Endodermal cell (in vitro differentiated cells): ENCODE data around the gene TCF15. TPM values are rescaled to one million over a fixed set of nuclear protein-coding genes. Genes with fewer than 3 reads are reported as not detected.

Experiments
- DNase-seq: peaks from one replicate; pipeline ENCODE4 v3.0.0-alpha.2; 2017
- H3K27ac ChIP-seq: 2 replicates; pipeline ENCODE4 v1.5.1; 2013; ENCODE audit warnings: mild to moderate bottlenecking, low read depth, low read length, moderate library complexity
- H3K27me3 ChIP-seq: 2 replicates; pipeline ENCODE4 v1.6.1; 2013; ENCODE audit warnings: mild to moderate bottlenecking, low read length, moderate library complexity; ENCODE audit not compliant: insufficient read depth, control insufficient read depth, poor library complexity, severe bottlenecking
- H3K36me3 ChIP-seq: 2 replicates; pipeline ENCODE4 v1.7.0; 2013; ENCODE audit warnings: mild to moderate bottlenecking, low read length, moderate library complexity; ENCODE audit not compliant: control insufficient read depth, insufficient read depth
- H3K4me1 ChIP-seq: one replicate; pipeline ENCODE4 v1.7.0; 2013; ENCODE audit warnings: low read length; ENCODE audit not compliant: control insufficient read depth, insufficient read depth
- H3K4me3 ChIP-seq: 2 replicates; pipeline ENCODE4 v1.5.1; 2013; ENCODE audit warnings: mild to moderate bottlenecking, low read length, moderate library complexity
- H3K9ac ChIP-seq: 2 replicates; pipeline ENCODE4 v1.6.1; 2013; ENCODE audit warnings: mild to moderate bottlenecking, low read length, moderate library complexity; ENCODE audit not compliant: poor library complexity, severe bottlenecking; ENCODE audit errors: extremely low read depth
- H3K9me3 ChIP-seq: 2 replicates; pipeline ENCODE4 v1.6.1; 2013; ENCODE audit warnings: mild to moderate bottlenecking, low read length, moderate library complexity; ENCODE audit not compliant: control insufficient read depth
- H3K27ac Mint-ChIP-seq: 2 replicates; pipeline ENCODE4 v1.8.0; 2020; ENCODE audit warnings: mixed read lengths
- H3K27me3 Mint-ChIP-seq: 2 replicates; pipeline ENCODE4 v1.8.0; 2021; ENCODE audit warnings: mild to moderate bottlenecking, mixed read lengths; ENCODE audit not compliant: insufficient read depth
- H3K36me3 Mint-ChIP-seq: 2 replicates; pipeline ENCODE4 v1.8.0; 2020; ENCODE audit warnings: low read depth, mixed read lengths
- H3K4me1 Mint-ChIP-seq: 2 replicates; pipeline ENCODE4 v1.8.0; 2020; ENCODE audit warnings: mixed read lengths
- H3K4me3 Mint-ChIP-seq: 2 replicates; pipeline ENCODE4 v1.8.0; 2020; ENCODE audit warnings: mild to moderate bottlenecking, moderate library complexity, mixed read lengths
- H3K9me3 Mint-ChIP-seq: 2 replicates; pipeline ENCODE4 v1.8.0; 2020; ENCODE audit warnings: mild to moderate bottlenecking, mixed read lengths
- CTCF ChIP-seq: fragments of 200-600 bp; sonication (generic); conservative IDR thresholded peaks from 2 replicates; pipeline ENCODE4 v1.5.0; 2021; ENCODE audit warnings: antibody characterized with exemption, mild to moderate bottlenecking
- WGBS, 2 experiments: methylation state at CpG; one replicate each; pipeline versions ENCODE4 v1.1.5 to v1.1.7; 2013; ENCODE audit warnings: missing lambda C conversion rate in 2 of 2, mixed read lengths in 1 of 2; ENCODE audit not compliant: insufficient coverage in 1 of 2, insufficient read length in 1 of 2; 5-methylcytosine and 5-hydroxymethylcytosine counted together
- long read RNA-seq, 4 experiments: library from polyadenylated mRNA in 2 of 4; library from RNA in 1 of 4; library from capped mRNA in 1 of 4; stranded (forward) in 3 of 4; unstranded in 1 of 4; transcript quantifications; one replicate each; pipeline ENCODE4 v2.0.0, GENCODE V29; 2020 to 2021; ENCODE audit warnings: inconsistent platforms in 1 of 4
- polyA plus RNA-seq, 2 experiments: library from polyadenylated mRNA; stranded (reverse); fragments of 50-300 nt; gene quantifications; one replicate each; pipeline ENCODE4 v1.2.3, GENCODE V29; 2013
- total RNA-seq, 2 donors: library from RNA; stranded (reverse); fragmentation: NEBNext Ultra II Directional in 1 of 2; extraction: Animal tissue kit (Norgen Biotek cat#: 25700) in 1 of 2; gene quantifications; 2 replicates in 1 of 2; 3 replicates in 1 of 2; pipeline ENCODE4 v1.2.1, GENCODE V29; 2021

TCF15 gene, protein sequence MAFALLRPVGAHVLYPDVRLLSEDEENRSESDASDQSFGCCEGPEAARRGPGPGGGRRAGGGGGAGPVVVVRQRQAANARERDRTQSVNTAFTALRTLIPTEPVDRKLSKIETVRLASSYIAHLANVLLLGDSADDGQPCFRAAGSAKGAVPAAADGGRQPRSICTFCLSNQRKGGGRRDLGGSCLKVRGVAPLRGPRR
- total RNA-seq, result 1 to 10 TPM; 1.9 to 2.2 TPM
- 1.3 TPM for polyA plus RNA-seq (2013, experiment 1 of 2)
- 2.2 TPM for polyA plus RNA-seq (2013, experiment 2 of 2)
- long read RNA-seq, experiment 1, transcript TCF15-201 (2 exons, 1,555 nt), result major isoform, 6 of 6 reads
- long read RNA-seq, experiment 1, partial matches to known transcripts, result 0 of 6 reads
- long read RNA-seq, experiment 1, other reads (novel, unspliced or antisense), result 0 of 6 reads
- long read RNA-seq, experiment 2, partial matches to known transcripts, result 0 of 3 reads
- long read RNA-seq, experiment 2, other reads (novel, unspliced or antisense), result 0 of 3 reads
- long read RNA-seq, experiment 3, result 0 reads
- long read RNA-seq, experiment 4, result 0 reads

DNA sequence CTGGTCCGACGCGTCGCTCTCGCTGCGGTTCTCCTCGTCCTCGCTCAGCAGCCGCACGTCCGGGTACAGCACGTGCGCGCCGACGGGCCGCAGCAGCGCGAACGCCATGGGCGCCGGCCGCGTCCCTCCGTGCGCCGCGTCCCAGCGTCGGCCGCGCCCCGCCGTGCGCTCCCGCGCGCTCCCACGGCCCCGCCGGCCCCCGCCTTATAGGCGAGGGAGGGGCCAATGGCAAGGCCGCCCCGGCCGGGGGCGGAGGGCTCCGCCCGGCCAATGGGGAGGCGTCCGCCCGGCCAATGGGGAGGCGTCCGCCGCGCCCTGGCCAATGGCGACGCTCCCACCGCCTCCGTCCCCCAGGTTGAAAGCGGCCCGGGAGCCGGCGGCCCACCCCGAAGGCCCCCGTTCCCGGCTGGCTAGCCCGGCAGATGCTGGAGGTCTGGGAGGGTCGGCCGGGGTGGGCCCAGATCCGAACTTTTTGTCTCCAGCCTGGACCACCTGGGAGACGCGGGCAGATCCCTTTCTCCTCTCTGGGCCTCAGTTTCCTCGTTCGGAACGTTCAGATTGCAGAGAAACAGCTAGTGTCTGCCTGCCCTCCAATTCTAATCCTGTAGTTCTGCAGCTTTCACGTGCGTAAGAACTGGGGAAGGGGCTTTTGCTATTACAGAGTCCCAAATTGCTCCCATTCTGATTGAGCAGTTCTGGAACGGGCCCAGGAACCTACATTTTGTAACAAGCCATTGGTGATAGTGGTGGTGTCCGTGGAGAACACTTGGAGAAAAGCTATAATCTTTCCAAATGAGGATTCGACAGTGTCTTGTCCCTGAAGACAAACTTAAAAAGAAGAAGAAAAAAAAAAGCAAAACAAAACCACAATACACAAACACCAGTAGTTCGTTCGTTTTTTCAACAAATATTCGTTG lies at the start of gene TCF15:
Gene TCF15 (minus strand): TSS at position 180 of the 917 bp plus-strand sequence. CDS start 72 bp downstream, at position 108.
- no peaks in the 10 kb centered on the region for H3K9me3 ChIP-seq
- H3K4me1 Mint-ChIP-seq, result peaks cover 15% of the 10 kb centered on the region
- H3K27ac ChIP-seq, result no peak within 1 kb of the TSS
- peaks cover 37% of the 10 kb centered on the region for H3K27me3 Mint-ChIP-seq
- no peak within 1 kb of the TSS for H3K9ac ChIP-seq
- H3K27ac Mint-ChIP-seq, result no peak within 1 kb of the TSS
- H3K4me3 ChIP-seq, result peak within 1 kb of the TSS; percentile 55
- H3K36me3 Mint-ChIP-seq, result no peaks in the 10 kb centered on the region
- no peaks in the 10 kb centered on the region for H3K9me3 Mint-ChIP-seq
- WGBS, 2 experiments, result 11 to 34% methylated on average over 26 to 84 of the region's 84 CpGs
- peak within 1 kb of the TSS; percentile 42 for H3K4me3 Mint-ChIP-seq
- no peak for TF ChIP-seq CTCF
- peaks cover 11% of the 10 kb centered on the region for H3K4me1 ChIP-seq
- H3K27me3 ChIP-seq, result peaks cover 25% of the 10 kb centered on the region
- no peaks in the 10 kb centered on the region for H3K36me3 ChIP-seq
- peak; percentile 85 for DNase-seq

- Mint-ChIP-seq H3K27me3 (peaks cover 45% of the 10 kb centered on the region), H3K4me3 (no peak overlapping the region), H3K27ac (peak overlapping the region; percentile 67), H3K4me1 (peaks cover 43% of the 10 kb centered on the region), H3K36me3 (no peaks in the 10 kb centered on the region), H3K9me3 (no peaks in the 10 kb centered on the region)
- DNase-seq, result peak; percentile 74
- H3K4me1 ChIP-seq, result peaks cover 12% of the 10 kb centered on the region
- peaks cover 12% of the 10 kb centered on the region for H3K27me3 ChIP-seq
- no peak for TF ChIP-seq CTCF
- 17 to 18% methylated on average over 2 to 5 of the region's 5 CpGs for WGBS, 2 experiments
- H3K36me3 ChIP-seq, result no peaks in the 10 kb centered on the region
- no peak overlapping the region for H3K9ac ChIP-seq
- H3K4me3 ChIP-seq, result peak overlapping the region; percentile 4
- H3K9me3 ChIP-seq, result no peaks in the 10 kb centered on the region
- no peak overlapping the region for H3K27ac ChIP-seq
Measured at GRCh38 chr20:658731-659291, 48.7 kb upstream of the TCF15 start.

DNA sequence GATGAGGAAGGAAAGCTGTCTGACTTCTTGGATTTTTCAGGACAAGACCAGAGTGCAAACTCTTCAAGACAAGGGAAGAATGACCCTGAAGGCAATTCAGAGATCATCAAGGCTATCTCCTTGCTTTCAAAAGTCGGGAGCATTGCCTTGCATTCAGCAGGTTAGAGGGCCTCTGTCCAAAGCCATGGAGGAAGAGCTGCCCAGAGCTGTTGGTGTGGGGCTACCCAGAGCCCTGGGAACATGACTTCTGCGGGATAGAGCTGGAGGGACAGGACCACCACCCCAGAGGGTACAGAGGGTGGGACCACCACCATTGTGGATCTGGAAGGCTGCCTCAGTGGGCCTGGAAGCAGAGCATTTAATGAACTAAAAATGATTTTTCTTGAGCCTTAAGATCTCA lies 48.1 kb upstream of the TCF15 start:
- H3K4me1 Mint-ChIP-seq, result peaks cover 45% of the 10 kb centered on the region
- no peak for TF ChIP-seq CTCF
- Histone ChIP-seq H3K9ac (no peak overlapping the region), H3K27me3 (peaks cover 10% of the 10 kb centered on the region), H3K9me3 (no peaks in the 10 kb centered on the region), H3K4me3 (peak overlapping the region; percentile 4), H3K36me3 (no peaks in the 10 kb centered on the region), H3K4me1 (peaks cover 12% of the 10 kb centered on the region), H3K27ac (no peak overlapping the region)
- H3K27me3 Mint-ChIP-seq, result peaks cover 40% of the 10 kb centered on the region
- H3K9me3 Mint-ChIP-seq, result no peaks in the 10 kb centered on the region
- peak overlapping the region; percentile 67 for H3K27ac Mint-ChIP-seq
- H3K4me3 Mint-ChIP-seq, result no peak overlapping the region
- no peaks in the 10 kb centered on the region for H3K36me3 Mint-ChIP-seq
- WGBS, 2 experiments, result 24 to 27% methylated on average over 2 of the region's 2 CpGs
- DNase-seq, result peak; percentile 69
